IPS-NIHi7 (cell line): ENCODE results near the gene TMPRSS5.
"Not testable (repeated sequence)": the region's sequence is repeated elsewhere in the genome, so short reads cannot be mapped to it uniquely, and the experiment has no call there.

Source experiments
- DNase-seq: peaks from one replicate; pipeline ENCODE4 v3.0.0; 2012; ENCODE audit warnings: mixed read lengths; ENCODE audit errors: extremely low spot score

Gene TMPRSS5

GRCh38 chr11:113697756-113698407 lies 8.2 kb downstream of the TMPRSS5 start:
- no peak for DNase-seq

- DNase-seq: no peak
These were observed 9.0 kb downstream of the TMPRSS5 start for GRCh38 chr11:113697111-113697510.

- no peak for DNase-seq
These were observed 10.9 kb downstream of the TMPRSS5 start for GRCh38 chr11:113695207-113695606.

- no peak for DNase-seq
These were observed 11.7 kb downstream of the TMPRSS5 start for GRCh38 chr11:113694390-113694789.

GRCh38 chr11:113693030-113693429 lies 13.1 kb downstream of the TMPRSS5 start:
- no peak for DNase-seq

GRCh38 chr11:113690619-113691569 lies 15.2 kb downstream of the TMPRSS5 start:
- DNase-seq: peak; percentile 80

- no peak for DNase-seq
These were observed 16.1 kb downstream of the TMPRSS5 start for GRCh38 chr11:113689768-113690618.

GRCh38 chr11:113685654-113686359 lies 20.3 kb downstream of the TMPRSS5 start:
- no peak for DNase-seq

GRCh38 chr11:113684496-113684895 lies 21.6 kb downstream of the TMPRSS5 start:
- DNase-seq: no peak

- no peak for DNase-seq
These were observed 22.5 kb downstream of the TMPRSS5 start for GRCh38 chr11:113683481-113684046.

GRCh38 chr11:113681711-113682413 lies 24.2 kb downstream of the TMPRSS5 start:
- DNase-seq: no peak

- no peak for DNase-seq
These were observed 24.8 kb downstream of the TMPRSS5 start for GRCh38 chr11:113681282-113681681.

- DNase-seq: no peak
These were observed 28.4 kb downstream of the TMPRSS5 start for GRCh38 chr11:113677685-113678084.

GRCh38 chr11:113675565-113675964 lies 30.5 kb downstream of the TMPRSS5 start:
- DNase-seq: no peak

- DNase-seq: no peak
These were observed 31.0 kb downstream of the TMPRSS5 start for GRCh38 chr11:113675003-113675561.

- DNase-seq: no peak
These were observed 31.8 kb downstream of the TMPRSS5 start for GRCh38 chr11:113674397-113674685.

GRCh38 chr11:113673550-113674396 lies 32.3 kb downstream of the TMPRSS5 start:
- no peak for DNase-seq

- DNase-seq: not testable (repeated sequence)
These were observed 34.2 kb downstream of the TMPRSS5 start for GRCh38 chr11:113671914-113672313.

- DNase-seq: no peak
These were observed 35.3 kb downstream of the TMPRSS5 start for GRCh38 chr11:113670831-113671215.
